Skeletal muscle satellite cell (primary cell): ENCODE results near the gene SCAMP1.

Source experiments
- H3K27me3 ChIP-seq: 2 replicates; pipeline ENCODE4 v1.7.0; 2013; ENCODE audit warnings: low read length; ENCODE audit not compliant: control insufficient read depth, insufficient read depth
- H3K36me3 ChIP-seq: 2 replicates; pipeline ENCODE4 v1.7.0; 2013; ENCODE audit warnings: mild to moderate bottlenecking, control low read depth, low read length; ENCODE audit not compliant: insufficient read depth
- H3K4me1 ChIP-seq: 2 replicates; pipeline ENCODE4 v1.7.0; 2013; ENCODE audit warnings: low read length; ENCODE audit not compliant: control insufficient read depth, insufficient read depth
- H3K4me2 ChIP-seq: 2 replicates; pipeline ENCODE4 v1.7.0; 2013; ENCODE audit warnings: mild to moderate bottlenecking, low read length
- H3K4me3 ChIP-seq: 2 replicates; pipeline ENCODE4 v1.7.0; 2013; ENCODE audit warnings: low read length
- H3K9ac ChIP-seq: 2 replicates; pipeline ENCODE4 v1.7.0; 2013; ENCODE audit warnings: mild to moderate bottlenecking, low read depth, low read length, moderate library complexity
- H3K9me3 ChIP-seq: replicated peaks from 2 replicates; pipeline ENCODE4 v1.7.0; 2013; ENCODE audit warnings: mild to moderate bottlenecking, control low read depth, low read length

SCAMP1 gene

DNA sequence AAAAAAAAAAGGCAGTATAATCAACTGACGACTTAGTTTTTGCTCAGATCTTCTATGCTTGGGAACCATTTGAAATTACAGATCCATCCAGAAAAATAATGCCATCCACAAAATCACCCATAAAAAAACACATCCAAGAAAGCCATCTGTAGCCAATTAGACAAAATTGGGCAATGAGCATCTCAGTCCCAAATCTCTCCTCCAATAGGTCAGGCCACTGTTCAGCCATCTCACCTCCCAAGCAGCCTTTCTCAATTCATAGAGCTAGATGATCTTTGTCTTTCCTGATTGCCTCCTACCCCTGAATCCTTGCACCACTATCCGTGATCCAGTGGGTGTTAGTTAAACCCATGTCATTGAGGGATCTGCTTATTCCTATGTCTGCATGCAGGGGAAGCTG lies 139.6 kb downstream of the SCAMP1 start:
- H3K27me3 ChIP-seq = no peaks in the 10 kb centered on the region
- H3K9ac ChIP-seq = no peak overlapping the region
- no peak overlapping the region for H3K4me2 ChIP-seq
- H3K4me1 ChIP-seq = peaks cover 75% of the 10 kb centered on the region
- no peaks in the 10 kb centered on the region for H3K9me3 ChIP-seq
- H3K4me3 ChIP-seq = no peak overlapping the region
- H3K36me3 ChIP-seq = peaks cover 12% of the 10 kb centered on the region

DNA sequence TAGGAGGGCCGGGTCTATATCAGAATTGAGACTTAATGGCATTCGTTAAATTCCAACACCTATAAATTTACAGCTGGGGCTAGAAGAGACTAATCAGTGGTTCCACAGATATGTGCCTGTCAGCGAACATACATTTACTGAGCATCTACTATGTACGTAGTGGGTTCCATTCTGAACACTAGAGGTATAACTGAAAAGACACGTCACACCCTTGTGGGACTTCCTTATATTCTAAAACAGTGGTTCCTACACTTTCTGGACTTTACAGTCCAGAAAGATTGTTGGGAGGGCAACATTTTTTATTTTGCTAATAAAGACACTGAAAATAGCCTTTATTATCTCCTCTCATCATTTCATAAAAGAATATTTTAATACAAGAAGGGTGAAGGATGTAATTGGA lies 140.5 kb downstream of the SCAMP1 start:
- peak overlapping the region; percentile 76 for H3K9ac ChIP-seq
- no peak overlapping the region for H3K4me3 ChIP-seq
- peaks cover 12% of the 10 kb centered on the region for H3K36me3 ChIP-seq
- H3K4me1 ChIP-seq = peaks cover 81% of the 10 kb centered on the region
- no peak overlapping the region for H3K4me2 ChIP-seq
- H3K9me3 ChIP-seq = no peaks in the 10 kb centered on the region
- H3K27me3 ChIP-seq = no peaks in the 10 kb centered on the region

DNA sequence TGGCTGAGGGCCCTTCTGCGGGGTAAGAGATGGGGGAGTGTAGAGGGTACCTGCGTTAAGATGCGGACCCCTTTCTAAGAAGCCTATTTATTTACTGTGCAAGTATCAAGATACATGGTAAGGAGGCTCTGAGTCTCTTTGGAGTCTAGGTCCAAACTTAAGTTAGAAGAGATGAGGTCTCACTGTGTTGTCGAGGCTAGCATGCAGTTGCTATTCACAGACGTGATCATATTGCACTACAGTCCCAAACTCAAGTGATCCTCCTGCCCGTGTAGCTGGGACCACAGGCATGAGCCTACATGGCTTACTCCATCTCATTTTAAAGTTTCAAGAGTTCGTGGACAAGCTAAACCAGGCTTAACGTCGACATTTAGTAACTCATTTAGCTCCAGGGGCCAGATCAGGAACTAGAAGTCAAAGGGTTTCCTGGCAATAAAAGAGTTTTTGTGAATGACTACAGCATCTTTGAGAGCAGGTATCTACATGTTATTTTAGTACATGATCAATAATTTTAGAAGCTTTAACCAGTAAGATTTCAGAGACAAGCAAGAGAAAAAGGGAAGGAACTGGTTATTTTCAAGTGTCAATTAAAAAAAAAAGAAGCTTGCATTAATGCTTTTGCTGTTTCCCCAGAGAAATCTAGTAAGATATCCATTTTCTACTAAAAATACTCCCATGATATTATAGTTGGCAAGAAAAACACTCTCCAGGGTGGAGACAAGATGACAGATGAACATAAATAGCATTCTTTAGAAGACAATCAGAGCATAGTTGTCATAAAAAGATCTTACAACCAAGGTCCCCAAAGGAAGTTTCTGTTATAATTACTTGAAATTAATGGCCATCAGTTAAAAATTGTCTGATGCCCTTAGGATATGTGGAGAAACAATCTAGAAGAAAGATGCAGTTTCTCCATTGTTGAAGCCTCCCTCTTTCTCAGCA lies 141.3 kb downstream of the SCAMP1 start:
- peak overlapping the region; percentile 76 for H3K9ac ChIP-seq
- H3K27me3 ChIP-seq = no peaks in the 10 kb centered on the region
- H3K4me3 ChIP-seq = peak overlapping the region; percentile 25
- H3K4me2 ChIP-seq = peak overlapping the region; percentile 57
- H3K36me3 ChIP-seq = peaks cover 12% of the 10 kb centered on the region
- H3K4me1 ChIP-seq = peaks cover 81% of the 10 kb centered on the region
- no peaks in the 10 kb centered on the region for H3K9me3 ChIP-seq

DNA sequence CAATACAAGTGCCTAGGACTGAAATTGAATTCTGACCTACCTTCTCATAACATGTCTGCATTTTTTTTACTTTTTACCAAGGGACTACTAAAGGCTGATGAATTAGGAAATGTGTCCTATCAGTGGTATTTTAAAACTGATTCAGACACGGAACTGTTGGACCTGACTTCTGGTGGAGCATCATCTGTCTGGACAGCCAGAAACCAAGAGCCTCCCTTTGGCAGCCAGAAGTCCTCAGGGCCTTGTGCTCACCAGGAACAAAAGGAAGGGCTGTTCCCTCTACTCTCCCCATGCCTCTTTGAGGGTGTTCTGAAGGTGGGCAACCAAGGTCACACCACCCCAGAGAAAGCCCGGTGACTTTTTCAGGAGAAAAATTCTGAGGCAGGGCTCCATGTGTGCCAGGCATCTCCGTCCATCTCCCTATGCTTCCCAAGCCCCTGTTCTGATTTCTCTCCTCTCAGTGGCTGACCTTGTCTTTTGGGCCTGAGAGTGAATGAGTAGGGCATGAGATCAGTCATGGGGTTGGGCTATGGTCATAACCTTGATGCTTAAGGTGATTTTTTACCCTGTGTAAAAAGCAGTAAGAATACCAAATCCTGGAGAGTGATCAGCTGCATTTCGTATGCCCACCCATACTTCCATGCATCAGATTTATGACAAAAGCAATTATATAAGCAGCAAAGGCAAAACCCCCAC lies 143.7 kb downstream of the SCAMP1 start:
- peaks cover 80% of the 10 kb centered on the region for H3K4me1 ChIP-seq
- H3K9ac ChIP-seq = peak overlapping the region; percentile 64
- no peaks in the 10 kb centered on the region for H3K9me3 ChIP-seq
- peaks cover 12% of the 10 kb centered on the region for H3K36me3 ChIP-seq
- peak overlapping the region; percentile 8 for H3K4me3 ChIP-seq
- no peaks in the 10 kb centered on the region for H3K27me3 ChIP-seq
- H3K4me2 ChIP-seq = peak overlapping the region; percentile 51

DNA sequence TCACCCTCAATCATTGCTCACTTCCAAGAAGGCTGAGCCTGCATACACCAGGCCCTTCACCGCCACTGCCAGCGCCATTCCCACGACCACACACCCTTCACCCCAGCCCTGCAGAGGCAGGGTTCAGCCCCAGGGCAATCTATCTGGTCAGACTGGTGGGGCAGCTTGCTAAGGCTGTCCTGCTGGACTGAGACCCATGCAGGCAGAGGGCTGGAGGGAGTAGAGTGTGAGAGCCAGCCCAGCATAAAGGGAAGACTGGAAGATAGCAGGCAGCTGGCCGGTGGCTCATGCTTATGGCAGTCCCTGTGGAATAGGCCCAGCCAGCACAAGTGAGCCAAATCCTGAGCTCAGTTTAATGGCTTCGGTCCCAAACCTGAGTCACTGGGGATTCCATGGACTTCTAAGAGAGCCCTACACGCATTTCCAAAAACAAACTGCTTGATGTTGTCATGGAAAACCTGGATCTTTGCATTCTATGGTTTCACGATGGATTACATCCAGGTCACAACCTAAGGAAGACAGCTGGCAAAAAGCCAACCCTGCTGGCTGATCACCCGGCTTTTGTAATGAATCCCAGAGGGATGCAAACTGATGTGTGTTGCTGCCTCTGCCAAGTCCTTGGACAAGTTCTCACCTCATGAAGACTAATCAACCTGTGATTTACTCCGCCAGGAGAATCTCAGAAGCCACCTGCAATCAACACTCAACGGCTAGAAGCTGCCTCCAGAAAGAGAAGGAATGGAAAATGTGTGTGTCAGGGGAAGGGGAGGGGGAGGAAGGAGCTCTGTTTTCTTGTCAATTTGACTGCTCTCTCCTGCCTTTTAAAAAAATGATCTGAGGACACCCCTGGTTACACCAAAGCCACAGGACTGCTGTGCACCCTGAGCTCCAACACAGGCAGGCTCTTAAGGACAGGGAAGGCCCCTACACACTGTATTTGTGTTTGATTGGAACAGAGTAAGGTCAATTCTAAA lies 144.6 kb downstream of the SCAMP1 start:
- Histone ChIP-seq H3K27me3 (no peaks in the 10 kb centered on the region), H3K4me2 (peak overlapping the region; percentile 51), H3K4me3 (peak overlapping the region; percentile 8), H3K4me1 (peaks cover 87% of the 10 kb centered on the region), H3K9ac (peak overlapping the region; percentile 64), H3K9me3 (no peaks in the 10 kb centered on the region), H3K36me3 (peaks cover 8% of the 10 kb centered on the region)

DNA sequence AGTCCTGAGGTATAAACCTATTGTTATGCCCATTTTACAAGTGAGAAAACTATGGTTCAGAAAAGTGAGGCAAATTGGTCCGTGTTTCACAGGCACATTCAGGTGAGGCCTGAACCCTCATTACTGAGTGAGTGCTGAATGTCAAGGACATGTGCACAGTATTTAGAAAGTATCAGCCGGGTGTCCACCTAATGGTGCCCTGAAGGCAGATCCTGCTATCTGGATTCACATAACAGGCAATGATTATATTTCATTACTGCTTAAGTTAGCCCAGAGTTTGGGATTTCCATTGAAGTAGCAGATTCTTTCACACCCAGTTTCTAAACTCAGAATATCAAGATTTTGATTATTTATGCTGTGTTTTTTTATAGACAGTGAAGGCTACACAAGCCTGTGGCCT lies 145.4 kb downstream of the SCAMP1 start:
- no peaks in the 10 kb centered on the region for H3K9me3 ChIP-seq
- no peak overlapping the region for H3K4me2 ChIP-seq
- H3K27me3 ChIP-seq = no peaks in the 10 kb centered on the region
- H3K4me1 ChIP-seq = peaks cover 87% of the 10 kb centered on the region
- peak overlapping the region; percentile 33 for H3K9ac ChIP-seq
- H3K4me3 ChIP-seq = no peak overlapping the region
- H3K36me3 ChIP-seq = peaks cover 6% of the 10 kb centered on the region

DNA sequence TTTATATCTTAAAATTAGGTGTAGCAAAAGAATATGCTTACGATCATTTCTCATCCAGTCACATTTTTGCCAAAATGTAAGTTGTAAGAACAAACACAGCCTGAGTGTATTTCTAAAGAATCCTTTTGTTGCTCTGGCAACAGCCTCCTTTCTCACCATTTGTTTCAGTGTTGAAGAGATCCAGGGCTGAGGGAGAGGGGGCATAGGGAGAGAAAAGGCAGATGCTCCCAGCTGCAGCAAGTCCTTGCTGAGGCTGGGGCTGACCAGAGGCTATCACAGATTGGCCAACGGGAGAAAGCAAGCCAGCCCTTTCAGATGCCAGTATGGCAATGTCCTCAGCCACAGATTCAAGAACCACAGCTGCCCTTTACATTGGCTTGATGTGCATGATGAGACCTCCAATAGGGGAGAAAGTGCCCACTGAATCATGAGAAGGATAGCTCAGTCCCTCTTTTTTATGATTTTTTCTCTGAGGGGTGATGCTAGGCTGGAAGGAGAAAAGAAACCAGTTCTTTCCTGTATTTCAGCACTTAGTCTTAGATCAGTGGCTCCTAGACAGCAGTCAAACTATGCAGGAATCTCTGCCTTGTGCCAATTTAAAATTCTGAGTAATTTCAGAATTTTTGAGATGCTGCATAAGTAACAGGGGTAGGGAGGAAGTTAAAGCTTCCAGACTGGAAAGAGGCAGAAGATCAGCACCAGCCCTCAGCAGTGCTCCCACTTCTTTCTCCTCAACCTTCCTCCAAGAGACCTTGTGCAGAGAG lies 146.0 kb downstream of the SCAMP1 start:
- H3K9ac ChIP-seq = peak overlapping the region; percentile 33
- H3K4me1 ChIP-seq = peaks cover 87% of the 10 kb centered on the region
- no peak overlapping the region for H3K4me3 ChIP-seq
- H3K4me2 ChIP-seq = peak overlapping the region; percentile 90
- H3K27me3 ChIP-seq = no peaks in the 10 kb centered on the region
- peaks cover 2% of the 10 kb centered on the region for H3K36me3 ChIP-seq
- H3K9me3 ChIP-seq = no peaks in the 10 kb centered on the region

DNA sequence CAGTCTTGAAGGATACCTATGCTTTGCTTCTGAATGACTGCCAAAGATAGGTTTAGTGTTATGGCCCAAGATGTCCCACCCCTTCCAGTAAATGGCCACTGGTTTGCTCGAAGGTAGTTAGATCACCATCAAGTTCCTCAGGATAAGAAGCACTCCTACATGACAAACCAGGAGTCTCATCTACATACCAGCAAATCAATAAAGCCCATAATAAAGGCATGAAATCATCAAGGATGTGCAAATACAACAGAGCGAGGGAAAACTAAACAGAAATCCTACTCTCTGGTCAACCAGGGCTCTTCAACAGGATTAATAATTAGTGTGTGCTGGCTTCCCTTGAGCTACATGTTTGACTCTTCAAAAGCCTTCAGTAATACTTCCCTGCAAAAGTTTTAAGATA lies 147.1 kb downstream of the SCAMP1 start:
- Histone ChIP-seq H3K9me3 (no peaks in the 10 kb centered on the region), H3K4me3 (peak overlapping the region; percentile 77), H3K4me2 (peak overlapping the region; percentile 90), H3K27me3 (no peaks in the 10 kb centered on the region), H3K4me1 (peaks cover 82% of the 10 kb centered on the region), H3K36me3 (no peaks in the 10 kb centered on the region), H3K9ac (peak overlapping the region; percentile 84)

DNA sequence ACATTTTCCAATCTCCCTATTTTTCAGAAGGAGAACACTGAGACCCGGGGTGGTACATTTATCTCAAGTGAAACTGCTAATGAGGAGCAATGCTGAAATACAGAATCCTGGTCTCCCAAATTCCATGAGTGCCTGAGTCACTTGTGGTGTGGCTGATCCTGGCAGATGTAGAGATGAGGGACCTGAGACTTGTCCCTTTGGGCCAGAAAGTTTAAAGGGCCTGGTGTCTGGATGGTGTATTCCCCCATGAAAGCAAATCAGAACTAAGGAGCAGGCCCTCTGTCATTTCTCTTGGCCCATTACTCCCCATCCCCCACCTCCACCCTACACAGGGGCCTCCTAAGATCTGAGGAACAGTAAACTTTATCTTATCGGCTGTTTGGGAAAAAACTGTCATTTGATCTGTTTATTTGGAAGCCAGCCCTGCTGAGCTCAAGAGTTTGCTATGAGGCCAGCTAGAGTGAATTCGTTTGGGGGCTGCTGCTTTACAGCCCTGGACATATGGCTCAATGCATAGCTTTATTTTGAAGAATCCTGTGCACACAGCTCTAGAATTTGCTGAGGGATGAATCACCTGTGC lies 147.9 kb downstream of the SCAMP1 start:
- H3K4me2 ChIP-seq = peak overlapping the region; percentile 90
- H3K9ac ChIP-seq = peak overlapping the region; percentile 84
- H3K27me3 ChIP-seq = no peaks in the 10 kb centered on the region
- no peaks in the 10 kb centered on the region for H3K36me3 ChIP-seq
- H3K4me3 ChIP-seq = peak overlapping the region; percentile 77
- peaks cover 80% of the 10 kb centered on the region for H3K4me1 ChIP-seq
- no peaks in the 10 kb centered on the region for H3K9me3 ChIP-seq

DNA sequence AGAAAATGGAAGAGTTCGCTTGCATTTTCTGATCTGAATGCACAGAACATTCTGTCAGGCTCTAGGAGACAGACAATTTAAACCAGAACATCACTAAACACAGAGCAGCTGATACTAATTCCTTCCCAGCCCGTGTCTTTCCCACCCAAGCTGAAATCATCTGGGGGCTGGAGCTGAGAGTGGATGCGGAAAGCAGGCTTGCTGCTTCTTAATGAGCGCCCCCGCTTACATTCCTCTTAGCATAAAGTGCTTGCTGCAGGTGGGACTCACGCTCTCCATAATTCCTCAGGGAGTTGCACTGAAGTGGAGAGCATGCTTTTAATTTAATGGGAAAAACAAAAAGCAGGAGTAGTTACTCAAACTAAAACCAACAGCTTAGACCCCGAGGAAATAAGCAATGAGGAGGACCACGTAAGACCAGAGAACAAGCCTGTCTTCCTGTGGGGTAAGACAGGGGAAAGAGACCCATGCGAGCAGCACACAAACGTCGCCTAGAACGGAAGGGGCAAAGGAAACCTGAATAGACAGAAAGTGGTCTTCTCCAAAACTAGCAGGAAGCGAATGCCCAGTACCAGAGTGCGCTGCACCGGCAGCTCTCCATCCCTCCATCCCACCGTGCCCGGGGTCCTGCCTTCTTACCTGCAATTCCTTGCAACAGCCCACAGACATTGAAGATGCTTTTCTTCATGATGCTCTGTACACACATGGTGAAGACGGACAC lies 148.9 kb downstream of the SCAMP1 start:
- H3K9ac ChIP-seq = peak overlapping the region; percentile 84
- peak overlapping the region; percentile 90 for H3K4me2 ChIP-seq
- H3K4me3 ChIP-seq = peak overlapping the region; percentile 77
- peaks cover 81% of the 10 kb centered on the region for H3K4me1 ChIP-seq
- no peaks in the 10 kb centered on the region for H3K36me3 ChIP-seq
- no peaks in the 10 kb centered on the region for H3K9me3 ChIP-seq
- no peaks in the 10 kb centered on the region for H3K27me3 ChIP-seq
